GM13977 (cell line): ENCODE results near the gene ATP5MG.
A peak's percentile ranks its signal among the peaks of the same experiment; 100 is the strongest.
"Not testable (repeated sequence)": the region's sequence is repeated elsewhere in the genome, so short reads cannot be mapped to it uniquely, and the experiment has no call there.

Experiments used
- DNase-seq: peaks from one replicate; pipeline ENCODE4 v3.0.0; 2012; ENCODE audit warnings: low spot score
- CTCF ChIP-seq: IDR thresholded peaks from 2 replicates; pipeline ENCODE4 v1.5.1; 2012; ENCODE audit warnings: mild to moderate bottlenecking, control low read depth; ENCODE audit not compliant: insufficient read depth; ENCODE audit errors: extremely low read depth, missing control alignments
- in situ Hi-C: fragments of 300-500 bp; cut with MboI; formaldehyde crosslinking; loops from one replicate; pipeline ENCODE4 v1.12.0; 2022; ENCODE audit warnings: low sequenced_read_pairs, low pct_unique_long_range_greater_than_20kb, mixed read lengths, inconsistent platforms; ENCODE audit not compliant: unreplicated experiment

The ATP5MG gene

GRCh38 chr11:118406599-118407166, 5.3 kb downstream of the ATP5MG start:
- no peak for DNase-seq
- TF ChIP-seq CTCF: no peak
- in situ Hi-C loops: no loop called here

DNA sequence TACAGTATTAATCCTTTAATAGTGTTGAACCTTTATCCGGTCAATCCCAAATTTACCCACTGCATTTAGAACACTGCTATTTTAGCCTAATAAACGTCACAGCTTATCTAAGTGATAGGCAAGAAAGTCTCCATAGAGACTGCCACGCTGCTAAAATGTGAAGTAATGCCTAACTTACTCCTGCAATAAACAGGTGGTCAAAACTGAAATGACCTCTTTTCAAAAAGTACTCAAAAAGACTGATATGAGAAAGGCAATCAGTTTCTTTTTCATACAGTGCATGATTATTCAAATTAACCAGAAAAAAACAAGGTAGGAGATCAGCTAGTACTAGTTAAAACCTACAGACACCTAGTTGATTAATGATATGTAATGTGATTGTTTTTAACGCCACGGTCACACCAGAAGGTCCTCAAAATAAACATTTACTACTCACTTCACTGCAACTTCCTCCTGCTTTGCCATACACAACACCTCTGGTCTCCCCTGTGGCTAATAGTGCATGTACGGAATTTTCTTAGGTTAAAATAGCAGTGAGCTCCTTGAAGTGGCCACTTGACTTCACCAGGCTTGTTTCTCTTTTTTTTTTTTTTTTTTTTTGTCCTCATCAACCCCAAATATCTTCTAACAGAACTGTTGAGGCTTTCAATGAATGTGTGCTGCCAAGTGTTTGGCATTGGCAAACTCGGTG, 8.8 kb downstream of the ATP5MG start:
- in situ Hi-C loops: no loop called here
- peak; percentile 41 for DNase-seq
- TF ChIP-seq CTCF: no peak

- DNase-seq: no peak
- in situ Hi-C loops: no loop called here
- TF ChIP-seq CTCF: no peak
These were observed 10.1 kb downstream of the ATP5MG start for GRCh38 chr11:118411530-118411929.

DNA sequence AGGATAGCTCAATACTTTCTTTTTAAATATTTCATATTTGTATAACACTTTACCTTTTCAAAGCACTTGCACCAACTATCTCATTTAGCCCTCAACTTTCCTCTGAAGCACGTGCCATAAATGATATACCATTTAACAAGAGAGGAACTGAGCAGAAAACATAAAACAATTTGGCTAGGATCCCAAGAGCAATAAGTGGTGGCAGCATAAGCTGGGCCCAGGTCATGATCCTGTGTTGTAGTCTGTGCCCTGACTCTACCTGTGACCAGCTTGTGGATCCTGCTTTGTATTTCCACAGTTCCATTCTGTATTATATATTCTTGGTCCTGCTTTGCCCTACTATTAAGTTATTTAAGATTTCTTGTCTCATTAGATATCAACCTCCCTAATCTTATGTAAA, 11.5 kb downstream of the ATP5MG start:
- no peak for TF ChIP-seq CTCF
- DNase-seq: no peak
- in situ Hi-C loops: no loop called here

GRCh38 chr11:118415062-118415738, 13.8 kb downstream of the ATP5MG start:
- no peak for TF ChIP-seq CTCF
- no peak for DNase-seq
- in situ Hi-C loops: no loop called here

GRCh38 chr11:118415739-118416068, 14.3 kb downstream of the ATP5MG start:
- in situ Hi-C loops: no loop called here
- no peak for DNase-seq
- TF ChIP-seq CTCF: no peak

DNA sequence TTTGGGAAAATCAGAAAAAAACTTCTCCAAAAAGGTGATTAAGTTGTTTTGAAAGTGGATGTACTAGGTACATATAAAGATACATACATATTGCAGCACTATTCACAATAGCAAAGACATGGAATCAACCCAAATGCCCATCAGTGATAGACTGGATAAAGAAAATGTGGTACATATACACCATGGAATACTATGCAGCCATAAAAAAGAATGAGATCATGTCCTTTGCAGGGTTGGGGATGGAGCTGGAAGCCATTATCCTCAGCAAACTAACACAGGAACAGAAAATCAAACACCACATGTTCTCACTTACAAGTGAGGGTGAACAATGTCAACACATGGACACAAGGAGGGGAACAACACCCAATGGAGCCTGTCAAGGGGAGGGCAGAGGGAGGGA, 15.5 kb downstream of the ATP5MG start:
- DNase-seq, in situ Hi-C loops: not testable (repeated sequence)
